LNCaP clone FGC (cell line): Measurements from ENCODE around the gene CD83.
A peak's percentile ranks its signal among the peaks of the same experiment; 100 is the strongest.

Experiments used
- DNase-seq: peaks from one replicate; pipeline ENCODE4 v3.0.0-alpha.2; 2011; ENCODE audit warnings: low read depth
- H3K4me3 ChIP-seq: 2 replicates; pipeline ENCODE4 v1.5.1; 2011; ENCODE audit warnings: mild to moderate bottlenecking, low read depth, low read length, control low read depth
- TF ChIP-seq, protein P1 (sequence below): IDR thresholded peaks from 2 replicates; pipeline ENCODE4 v1.5.1; 2012; ENCODE audit warnings: mild to moderate bottlenecking; ENCODE audit not compliant: control insufficient read depth, insufficient read depth; ENCODE audit errors: extremely low read depth

CD83 gene

DNA sequence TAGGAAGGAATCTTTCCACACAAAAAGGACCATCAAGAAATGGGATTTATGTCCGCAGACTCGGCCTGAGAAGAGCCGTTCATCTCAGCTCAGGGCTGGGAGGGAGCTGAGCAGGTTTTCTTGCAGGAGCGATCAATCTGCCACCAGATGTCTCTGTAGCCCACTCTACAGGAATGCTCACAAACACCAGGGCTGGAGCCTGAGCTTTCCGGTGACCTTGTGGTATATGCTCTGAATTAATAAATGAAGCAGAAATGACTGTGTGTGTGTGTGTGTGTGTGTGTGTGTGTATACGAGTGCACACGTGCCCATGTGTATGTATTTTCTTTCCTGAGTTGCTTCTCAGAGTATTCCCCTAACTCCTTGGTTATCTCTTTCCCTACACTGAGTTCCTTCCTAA, 12.0 kb downstream of the CD83 start:
- no peak for DNase-seq
- TF ChIP-seq, protein P1, sequence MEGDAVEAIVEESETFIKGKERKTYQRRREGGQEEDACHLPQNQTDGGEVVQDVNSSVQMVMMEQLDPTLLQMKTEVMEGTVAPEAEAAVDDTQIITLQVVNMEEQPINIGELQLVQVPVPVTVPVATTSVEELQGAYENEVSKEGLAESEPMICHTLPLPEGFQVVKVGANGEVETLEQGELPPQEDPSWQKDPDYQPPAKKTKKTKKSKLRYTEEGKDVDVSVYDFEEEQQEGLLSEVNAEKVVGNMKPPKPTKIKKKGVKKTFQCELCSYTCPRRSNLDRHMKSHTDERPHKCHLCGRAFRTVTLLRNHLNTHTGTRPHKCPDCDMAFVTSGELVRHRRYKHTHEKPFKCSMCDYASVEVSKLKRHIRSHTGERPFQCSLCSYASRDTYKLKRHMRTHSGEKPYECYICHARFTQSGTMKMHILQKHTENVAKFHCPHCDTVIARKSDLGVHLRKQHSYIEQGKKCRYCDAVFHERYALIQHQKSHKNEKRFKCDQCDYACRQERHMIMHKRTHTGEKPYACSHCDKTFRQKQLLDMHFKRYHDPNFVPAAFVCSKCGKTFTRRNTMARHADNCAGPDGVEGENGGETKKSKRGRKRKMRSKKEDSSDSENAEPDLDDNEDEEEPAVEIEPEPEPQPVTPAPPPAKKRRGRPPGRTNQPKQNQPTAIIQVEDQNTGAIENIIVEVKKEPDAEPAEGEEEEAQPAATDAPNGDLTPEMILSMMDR: peak; percentile 55

DNA sequence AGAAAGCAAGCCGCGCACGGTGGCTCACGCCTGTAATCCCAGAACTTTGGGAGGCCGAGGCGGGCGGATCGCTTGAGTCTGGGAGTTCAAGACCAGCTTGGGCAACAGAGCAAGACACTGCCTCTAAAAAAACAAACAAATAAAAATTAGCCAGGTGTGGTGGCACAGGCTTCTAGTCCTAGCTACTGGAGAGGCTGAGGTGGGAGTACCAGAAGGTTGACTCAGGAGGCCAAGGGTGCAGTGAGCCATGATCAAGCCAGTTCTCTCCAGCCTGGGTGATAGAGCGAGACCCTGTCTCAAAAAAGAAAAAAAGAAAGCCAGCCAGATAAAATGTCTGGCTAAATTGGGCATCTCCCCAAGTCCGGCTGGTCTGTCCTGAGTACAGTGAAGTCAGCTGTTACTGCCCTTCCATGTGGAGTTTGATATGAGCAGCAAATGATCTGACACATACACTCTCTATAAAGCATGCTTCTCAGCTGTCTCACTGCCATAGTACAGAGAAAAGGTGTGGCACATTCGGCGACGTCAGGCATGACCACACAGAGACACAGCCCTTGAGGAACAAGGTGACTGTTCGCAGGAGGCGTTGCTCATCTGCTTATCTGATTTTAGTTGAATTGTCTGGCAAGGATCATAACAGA, 13.0 kb downstream of the CD83 start:
- H3K4me3 ChIP-seq: no peak overlapping the region
- TF ChIP-seq, protein P1: no peak
- no peak for DNase-seq

More for the DNA sequence above, 12.0 kb downstream of the CD83 start:
- no peak overlapping the region for H3K4me3 ChIP-seq

DNA sequence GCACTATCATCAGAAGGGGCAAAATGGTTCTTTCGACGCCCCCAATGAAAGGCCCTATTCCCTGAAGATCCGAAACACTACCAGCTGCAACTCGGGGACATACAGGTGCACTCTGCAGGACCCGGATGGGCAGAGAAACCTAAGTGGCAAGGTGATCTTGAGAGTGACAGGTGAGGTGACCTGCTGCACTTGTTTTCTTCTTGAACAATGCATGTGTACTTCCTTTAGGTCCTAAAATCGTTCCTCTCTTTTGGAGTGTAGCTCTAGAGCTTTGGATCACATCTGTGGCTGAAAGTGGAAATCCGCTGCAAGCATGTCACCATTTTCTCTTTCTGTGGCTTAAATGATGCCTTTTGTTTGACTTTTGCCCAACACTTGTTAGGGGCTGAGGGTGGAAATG, 14.0 kb downstream of the CD83 start:
- TF ChIP-seq, protein P1: no peak
- DNase-seq: no peak
- H3K4me3 ChIP-seq: no peak overlapping the region

DNA sequence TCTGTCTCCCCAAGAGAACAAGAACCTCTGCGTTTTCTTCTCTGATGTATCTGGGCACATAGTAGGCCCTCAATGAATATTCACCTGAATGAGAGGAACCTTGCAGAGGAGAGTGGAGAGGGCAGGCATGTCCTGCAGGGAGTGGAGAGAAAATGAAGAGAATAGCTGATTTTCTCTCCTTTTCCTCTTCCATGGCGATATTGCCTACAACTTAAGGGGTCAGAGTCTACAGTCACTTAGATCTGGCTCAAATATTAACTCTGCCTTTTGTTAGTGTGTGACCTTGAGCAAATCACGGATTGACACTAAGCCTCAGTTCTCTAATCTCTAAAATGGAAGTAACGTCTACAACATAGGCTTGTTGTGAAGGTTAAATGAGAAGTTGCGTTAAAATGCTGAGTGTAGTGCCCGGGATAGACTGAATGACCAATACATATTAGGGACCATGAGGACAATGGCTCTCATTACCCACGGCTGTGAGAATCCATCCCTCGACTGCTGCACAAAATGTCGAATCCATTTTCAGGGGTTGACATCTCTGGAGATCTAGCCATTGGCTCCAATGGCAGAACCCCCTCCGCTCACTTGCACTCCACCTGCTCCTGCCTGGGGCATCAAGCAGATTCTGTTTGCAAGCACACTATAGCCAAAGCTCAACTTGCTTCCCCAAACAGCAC, 14.8 kb downstream of the CD83 start:
- H3K4me3 ChIP-seq: no peak overlapping the region
- TF ChIP-seq, protein P1: no peak
- DNase-seq: no peak

DNA sequence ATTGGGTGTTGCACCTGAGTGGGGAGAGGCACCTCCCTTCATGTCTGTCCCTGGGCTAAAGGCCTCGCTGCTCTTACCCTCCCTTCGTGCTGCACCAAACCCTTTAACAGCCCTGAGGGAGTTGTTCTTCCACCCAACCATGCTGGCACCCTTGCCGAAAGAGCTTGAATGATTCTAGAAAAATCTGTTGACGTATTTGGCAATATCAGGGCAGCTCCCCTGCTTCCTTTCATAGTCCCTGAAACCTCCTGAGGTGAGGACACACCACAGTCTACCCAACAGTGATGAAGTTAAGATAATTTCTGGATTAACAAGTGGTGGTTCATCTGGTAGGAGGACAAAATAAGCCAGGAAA, 15.3 kb downstream of the CD83 start:
- TF ChIP-seq, protein P1: no peak
- DNase-seq: no peak
- H3K4me3 ChIP-seq: no peak overlapping the region

DNA sequence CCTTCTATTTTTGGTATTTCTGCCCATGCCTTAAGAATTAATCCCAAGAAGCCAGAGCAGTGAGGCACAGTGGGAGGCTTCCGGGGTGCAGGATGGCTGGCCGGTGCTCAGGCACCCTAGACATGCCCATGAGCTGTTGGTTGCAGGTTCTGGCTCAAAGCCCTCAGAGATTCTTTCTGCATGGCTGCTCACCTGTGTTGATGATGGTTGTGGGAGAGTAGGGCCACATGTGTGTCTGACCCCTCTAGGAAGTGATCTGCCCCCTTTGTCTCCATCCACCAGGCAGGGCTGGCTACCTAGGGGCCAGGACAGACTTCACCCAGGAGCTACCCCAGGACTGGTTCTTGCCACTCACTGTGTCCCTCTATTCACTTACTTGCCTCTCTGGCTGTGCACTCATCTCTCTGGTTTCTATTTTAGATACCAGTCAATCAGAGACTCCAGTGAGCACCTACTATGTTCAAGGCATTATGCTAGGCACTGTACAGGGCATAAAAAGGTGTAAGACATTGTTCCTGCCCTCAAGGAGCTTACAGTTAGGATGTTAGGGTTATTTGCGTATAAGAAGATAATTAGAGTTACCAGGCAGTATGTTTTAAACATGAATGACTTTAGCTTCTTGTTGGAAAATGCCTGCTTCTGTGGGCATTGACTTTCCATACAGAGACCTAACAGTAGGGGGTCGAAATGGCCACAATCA, 16.8 kb downstream of the CD83 start:
- no peak for DNase-seq
- H3K4me3 ChIP-seq: no peak overlapping the region
- TF ChIP-seq, protein P1: no peak
